CD8-positive, alpha-beta memory T cell (primary cell): ENCODE measurements around the gene PLXND1. TPM values are rescaled to one million over a fixed set of nuclear protein-coding genes. Genes with fewer than 3 reads are reported as not detected.

Experiments used
- CTCF ChIA-PET: fragments of 350-600 bp; sonication (Branson Sonifier 250); formaldehyde crosslinking; loops from one replicate; lab custom pipeline; 2021; ENCODE audit warnings: antibody characterized with exemption; lab: Charles Lee
- POLR2A ChIA-PET: fragments of 350-600 bp; sonication (Branson Sonifier 250); formaldehyde crosslinking; loops from one replicate; lab custom pipeline; 2021; ENCODE audit warnings: antibody characterized with exemption; lab: Charles Lee
- DNase-seq, 5 donors: peaks; one replicate each; pipeline versions ENCODE4 v3.0.0 to v3.0.0-alpha.2; 2020 to 2022; ENCODE audit warnings: mixed read lengths in 1 of 5
- H3K27ac ChIP-seq: one replicate; pipeline ENCODE4 v1.7.0; 2013; ENCODE audit warnings: low read depth, mild to moderate bottlenecking, low read length, moderate library complexity
- H3K27me3 ChIP-seq: 2 replicates; pipeline ENCODE4 v1.7.0; 2013; ENCODE audit warnings: low read length, mild to moderate bottlenecking; ENCODE audit not compliant: insufficient read depth, poor library complexity, severe bottlenecking
- H3K36me3 ChIP-seq: 2 replicates; pipeline ENCODE4 v1.7.0; 2013; ENCODE audit warnings: mild to moderate bottlenecking, low read length, moderate library complexity; ENCODE audit not compliant: insufficient read depth
- H3K4me1 ChIP-seq: 2 replicates; pipeline ENCODE4 v1.7.0; 2013; ENCODE audit warnings: mild to moderate bottlenecking, low read length, moderate library complexity; ENCODE audit not compliant: insufficient read depth
- H3K4me3 ChIP-seq: 2 replicates; pipeline ENCODE4 v1.7.0; 2013; ENCODE audit warnings: mild to moderate bottlenecking, low read length
- H3K9me3 ChIP-seq: 2 replicates; pipeline ENCODE4 v1.7.0; 2013; ENCODE audit warnings: mild to moderate bottlenecking, low read length
- H3K27ac Mint-ChIP-seq, 8 donors: one replicate each; pipeline ENCODE4 v1.8.0; 2020 to 2021; ENCODE audit warnings: mixed read lengths in 8 of 8, mild to moderate bottlenecking in 6 of 8, inconsistent platforms in 3 of 8, moderate library complexity in 3 of 8
- H3K27me3 Mint-ChIP-seq, 2 donors: one replicate each; pipeline ENCODE4 v1.8.0; 2020 to 2021; ENCODE audit warnings: mixed read lengths in 2 of 2, mild to moderate bottlenecking in 1 of 2, moderate library complexity in 1 of 2
- H3K36me3 Mint-ChIP-seq, 3 donors: one replicate each; pipeline ENCODE4 v1.8.0; 2020 to 2021; ENCODE audit warnings: mixed read lengths in 3 of 3, inconsistent platforms in 1 of 3, mild to moderate bottlenecking in 1 of 3
- H3K4me1 Mint-ChIP-seq, 3 donors: one replicate each; pipeline ENCODE4 v1.8.0; 2020 to 2021; ENCODE audit warnings: mixed read lengths in 3 of 3, inconsistent platforms in 1 of 3, mild to moderate bottlenecking in 1 of 3
- H3K4me3 Mint-ChIP-seq, 7 donors: one replicate each; pipeline ENCODE4 v1.8.0; 2020 to 2021; ENCODE audit warnings: mixed read lengths in 7 of 7, mild to moderate bottlenecking in 6 of 7, moderate library complexity in 4 of 7, inconsistent platforms in 2 of 7
- H3K9me3 Mint-ChIP-seq, 5 donors: one replicate each; pipeline ENCODE4 v1.8.0; 2020 to 2022; ENCODE audit warnings: mixed read lengths in 5 of 5, mild to moderate bottlenecking in 3 of 5, moderate library complexity in 2 of 5, inconsistent platforms in 1 of 5
- polyA plus RNA-seq: library from polyadenylated mRNA; unstranded; fragments of 300-500 nt; fragmentation: Illumina TruSeq; gene quantifications from one replicate; pipeline ENCODE4 v1.2.3, GENCODE V29; 2021
- total RNA-seq, 2 experiments: library from RNA; stranded (reverse); gene quantifications; one replicate each; pipeline ENCODE4 v1.2.3, GENCODE V29; 2021

Gene PLXND1
- total and polyA plus RNA-seq, 3 experiments from 2014 or later, result 12.1 to 17.3 (median 15.2) TPM

- H3K9me3 Mint-ChIP-seq, result no peaks in the 10 kb centered on the region
- Histone ChIP-seq H3K4me3 (no peak overlapping the region), H3K4me1 (peaks cover 21% of the 10 kb centered on the region), H3K27ac (peak overlapping the region; percentile 38), H3K27me3 (no peaks in the 10 kb centered on the region), H3K36me3 (no peaks in the 10 kb centered on the region), H3K9me3 (no peaks in the 10 kb centered on the region)
- ChIA-PET CTCF (interaction anchor here (1.1 to 1.2 kb wide), 2 partner anchors 68 to 70 kb away, joined by 4 to 6 read pairs; no protein-coding TSS in a partner anchor), POLR2A (interaction anchor here (1.4 kb wide), 1 partner anchor 19 kb away, joined by 9 read pairs; no protein-coding TSS in a partner anchor)
- DNase-seq, result peak in 1 of 5 donors; percentile 43
- peaks cover 0 to 2% of the 10 kb centered on the region in 2 donors for H3K27me3 Mint-ChIP-seq
- H3K4me1 Mint-ChIP-seq, result peaks cover 28 to 34% (median 32%) of the 10 kb centered on the region in 3 donors
- peak overlapping the region; percentile 44 to 97 (median 90) for H3K27ac Mint-ChIP-seq
- H3K4me3 Mint-ChIP-seq, result peak overlapping the region in 6 of 7 donors; percentile 17 to 76 (median 44)
- H3K36me3 Mint-ChIP-seq, result peaks cover 2 to 36% (median 13%) of the 10 kb centered on the region in 3 donors
These were observed 48.2 kb downstream of the PLXND1 start for GRCh38 chr3:129558081-129558771.

DNA sequence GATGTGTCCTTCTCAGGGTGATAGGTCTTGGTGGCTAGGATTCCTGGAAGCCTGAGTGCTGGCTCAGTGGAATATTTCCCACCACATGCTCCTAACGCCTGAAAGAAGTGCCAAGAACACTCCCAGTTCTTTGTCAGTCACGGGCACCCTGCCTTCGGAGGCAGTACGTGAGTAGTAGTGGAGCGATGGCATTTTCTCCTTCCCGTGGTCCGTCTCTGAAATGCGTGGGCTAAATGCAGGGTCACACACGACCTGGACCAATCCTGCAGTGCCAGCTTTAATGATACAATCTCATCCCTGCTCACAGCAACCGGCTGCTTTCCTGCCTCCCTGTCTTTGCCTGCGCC lies 49.0 kb downstream of the PLXND1 start:
- Mint-ChIP-seq H3K27me3 (peaks cover 0 to 3% of the 10 kb centered on the region in 2 donors), H3K4me3 (peak overlapping the region in 4 of 7 donors; percentile 30 to 76 (median 56)), H3K4me1 (peaks cover 32 to 37% (median 37%) of the 10 kb centered on the region in 3 donors), H3K9me3 (no peaks in the 10 kb centered on the region), H3K27ac (peak overlapping the region in 7 of 8 donors; percentile 86 to 97 (median 90)), H3K36me3 (peaks cover 2 to 32% (median 13%) of the 10 kb centered on the region in 3 donors)
- Histone ChIP-seq H3K27me3 (no peaks in the 10 kb centered on the region), H3K4me1 (peaks cover 21% of the 10 kb centered on the region), H3K9me3 (no peaks in the 10 kb centered on the region), H3K36me3 (no peaks in the 10 kb centered on the region), H3K4me3 (no peak overlapping the region), H3K27ac (no peak overlapping the region)
- ChIA-PET POLR2A (interaction anchor here (0.6 kb wide), 1 partner anchor 68 kb away, joined by 3 read pairs; no protein-coding TSS in a partner anchor), CTCF (interaction anchor here (1.1 to 1.2 kb wide), 2 partner anchors 68 to 70 kb away, joined by 4 to 6 read pairs; no protein-coding TSS in a partner anchor)
- no peak for DNase-seq

DNA sequence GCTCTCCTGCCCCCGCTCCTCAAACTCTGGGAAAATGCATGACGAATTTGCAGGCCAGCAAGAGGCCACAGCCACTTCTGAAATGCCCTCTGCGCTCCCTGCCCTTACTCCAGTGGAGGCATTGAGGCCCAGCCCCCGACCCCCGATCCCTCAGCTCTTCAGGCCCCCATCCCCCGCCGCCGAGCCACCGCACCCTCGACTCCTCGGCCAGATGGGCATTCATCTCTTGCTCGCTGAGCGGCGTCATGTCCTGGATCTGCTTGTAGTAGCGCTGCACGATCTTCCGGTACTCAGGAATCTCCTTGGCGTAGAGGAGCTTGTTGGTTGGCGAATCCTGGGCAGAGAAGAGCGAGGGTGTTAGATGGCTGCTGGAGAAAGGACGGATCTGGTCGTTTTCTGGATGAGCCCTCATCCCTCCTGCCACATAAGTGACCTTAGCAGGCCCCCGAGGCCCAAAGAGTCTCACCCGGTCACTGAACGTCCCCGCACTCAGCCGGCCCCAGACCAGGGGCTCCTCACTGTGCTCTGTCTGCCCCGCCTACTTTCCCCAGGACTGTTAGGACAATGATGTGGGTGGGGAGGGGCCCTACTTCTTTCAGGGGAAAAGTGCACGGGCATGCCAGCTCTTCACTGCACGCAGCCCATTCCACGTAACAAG lies 49.5 kb downstream of the PLXND1 start:
- Mint-ChIP-seq H3K4me3 (no peak overlapping the region), H3K4me1 (peaks cover 32 to 38% (median 38%) of the 10 kb centered on the region in 3 donors), H3K27me3 (peaks cover 0 to 3% of the 10 kb centered on the region in 2 donors), H3K36me3 (peaks cover 2 to 29% (median 13%) of the 10 kb centered on the region in 3 donors), H3K9me3 (no peaks in the 10 kb centered on the region), H3K27ac (peak overlapping the region in 3 of 8 donors; percentile 36 to 81 (median 57))
- Histone ChIP-seq H3K9me3 (no peaks in the 10 kb centered on the region), H3K4me1 (peaks cover 21% of the 10 kb centered on the region), H3K27ac (no peak overlapping the region), H3K27me3 (no peaks in the 10 kb centered on the region), H3K36me3 (no peaks in the 10 kb centered on the region), H3K4me3 (no peak overlapping the region)
- ChIA-PET POLR2A (interaction anchor here (0.6 kb wide), 1 partner anchor 67 kb away, joined by 3 read pairs; no protein-coding TSS in a partner anchor), CTCF (interaction anchor here (1.2 kb wide), 1 partner anchor 71 kb away, joined by 6 read pairs; no protein-coding TSS in a partner anchor)
- DNase-seq, result no peak

- DNase-seq, result no peak
- peaks cover 2 to 25% (median 13%) of the 10 kb centered on the region in 3 donors for H3K36me3 Mint-ChIP-seq
- Histone ChIP-seq H3K27ac (no peak overlapping the region), H3K4me1 (peaks cover 21% of the 10 kb centered on the region), H3K9me3 (no peaks in the 10 kb centered on the region), H3K27me3 (no peaks in the 10 kb centered on the region), H3K36me3 (no peaks in the 10 kb centered on the region), H3K4me3 (no peak overlapping the region)
- no peak overlapping the region for H3K4me3 Mint-ChIP-seq
- H3K9me3 Mint-ChIP-seq, result no peaks in the 10 kb centered on the region
- H3K4me1 Mint-ChIP-seq, result peaks cover 32 to 41% (median 38%) of the 10 kb centered on the region in 3 donors
- H3K27ac Mint-ChIP-seq, result peak overlapping the region in 1 of 8 donors; percentile 36
- H3K27me3 Mint-ChIP-seq, result peaks cover 0 to 4% of the 10 kb centered on the region in 2 donors
- CTCF ChIA-PET, result no interaction called here
- POLR2A ChIA-PET, result no interaction called here
These were observed 50.1 kb downstream of the PLXND1 start for GRCh38 chr3:129556358-129556695.

- H3K27ac ChIP-seq, result no peak overlapping the region
- Mint-ChIP-seq H3K27me3 (peaks cover 0 to 5% of the 10 kb centered on the region in 2 donors), H3K4me1 (peaks cover 32 to 41% (median 37%) of the 10 kb centered on the region in 3 donors), H3K27ac (peak overlapping the region in 3 of 8 donors; percentile 32 to 47 (median 36)), H3K9me3 (no peaks in the 10 kb centered on the region), H3K4me3 (no peak overlapping the region), H3K36me3 (peaks cover 2 to 24% (median 12%) of the 10 kb centered on the region in 3 donors)
- ChIA-PET CTCF (interaction anchor here (0.9 to 1.8 kb wide), 3 partner anchors 21 to 69 kb away, joined by 3 to 5 read pairs (median 4); no protein-coding TSS in a partner anchor), POLR2A (interaction anchor here (1.1 kb wide), 1 partner anchor 38 kb away, joined by 4 read pairs; no protein-coding TSS in a partner anchor)
- H3K9me3 ChIP-seq, result no peaks in the 10 kb centered on the region
- DNase-seq, result no peak
- no peak overlapping the region for H3K4me3 ChIP-seq
- no peaks in the 10 kb centered on the region for H3K27me3 ChIP-seq
- H3K36me3 ChIP-seq, result no peaks in the 10 kb centered on the region
- H3K4me1 ChIP-seq, result peaks cover 21% of the 10 kb centered on the region
These were observed 50.7 kb downstream of the PLXND1 start for GRCh38 chr3:129555616-129556357.

DNA sequence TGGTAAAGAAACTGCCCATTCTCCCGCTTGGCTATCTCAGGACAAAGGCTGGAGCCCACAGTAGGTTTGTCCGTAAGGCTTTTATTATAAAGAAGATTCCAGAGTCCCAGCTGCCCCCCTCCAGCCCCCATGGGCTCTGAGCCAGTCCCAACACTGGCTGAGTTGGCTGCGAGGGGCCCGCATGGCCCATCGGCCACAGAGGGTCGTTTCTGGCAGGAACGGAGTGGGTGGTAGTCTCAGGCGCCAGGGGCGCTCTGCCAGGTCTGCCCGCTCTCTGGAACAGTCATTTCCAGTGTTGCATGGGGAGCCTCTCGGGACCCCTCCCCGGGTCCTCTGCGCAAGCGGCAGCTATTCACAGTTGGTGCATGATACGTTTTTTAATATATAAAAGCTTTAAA lies 51.3 kb downstream of the PLXND1 start:
- no peaks in the 10 kb centered on the region for H3K36me3 ChIP-seq
- ChIA-PET CTCF (interaction anchor here (0.6 to 1.8 kb wide), 4 partner anchors 22 to 297 kb away, joined by 3 to 5 read pairs (median 4); no protein-coding TSS in a partner anchor), POLR2A (interaction anchor here (1.1 kb wide), 2 partner anchors 22 to 39 kb away, joined by 3 to 4 read pairs; no protein-coding TSS in a partner anchor)
- peaks cover 21% of the 10 kb centered on the region for H3K4me1 ChIP-seq
- Mint-ChIP-seq H3K4me3 (no peak overlapping the region), H3K4me1 (peaks cover 29 to 37% (median 33%) of the 10 kb centered on the region in 3 donors), H3K27me3 (peaks cover 0 to 5% of the 10 kb centered on the region in 2 donors), H3K36me3 (peaks cover 0 to 21% (median 8%) of the 10 kb centered on the region in 3 donors), H3K27ac (peak overlapping the region in 1 of 8 donors; percentile 92), H3K9me3 (no peaks in the 10 kb centered on the region)
- H3K4me3 ChIP-seq, result no peak overlapping the region
- no peaks in the 10 kb centered on the region for H3K9me3 ChIP-seq
- no peaks in the 10 kb centered on the region for H3K27me3 ChIP-seq
- no peak overlapping the region for H3K27ac ChIP-seq
- no peak for DNase-seq
